Hepatocyte (in vitro differentiated cells): ENCODE data around the gene KDM6B. TPM values are rescaled to one million over a fixed set of nuclear protein-coding genes. Genes with fewer than 3 reads are reported as not detected.
A peak's percentile ranks its signal among the peaks of the same experiment; 100 is the strongest.

Experiments
- DNase-seq: peaks from one replicate; pipeline ENCODE4 v3.0.0-alpha.2; 2016; ENCODE audit warnings: low spot score
- H2AFZ ChIP-seq: fragments of 200-600 bp; sonication (generic); 2 replicates; pipeline ENCODE4 v1.6.0; 2016; ENCODE audit warnings: antibody characterized with exemption, mild to moderate bottlenecking
- H3K27ac ChIP-seq: fragments of 200-600 bp; sonication (generic); 2 replicates; pipeline ENCODE4 v1.5.1; 2016; ENCODE audit warnings: mild to moderate bottlenecking
- H3K27me3 ChIP-seq: fragments of 200-600 bp; sonication (generic); 2 replicates; pipeline ENCODE4 v1.6.1; 2016
- H3K36me3 ChIP-seq: fragments of 200-600 bp; sonication (generic); replicated peaks from 2 replicates; pipeline ENCODE4 v1.5.1; 2016; ENCODE audit warnings: low read depth; ENCODE audit not compliant: insufficient read depth
- H3K4me1 ChIP-seq: fragments of 200-600 bp; sonication (generic); 2 replicates; pipeline ENCODE4 v1.5.1; 2016; ENCODE audit warnings: mild to moderate bottlenecking, moderate library complexity; ENCODE audit not compliant: insufficient read depth
- H3K4me2 ChIP-seq: fragments of 200-600 bp; sonication (generic); 2 replicates; pipeline ENCODE4 v1.6.0; 2016
- H3K4me3 ChIP-seq: fragments of 200-600 bp; sonication (generic); 2 replicates; pipeline ENCODE4 v1.5.1; 2016; ENCODE audit warnings: mild to moderate bottlenecking
- H3K79me2 ChIP-seq: fragments of 200-600 bp; sonication (generic); 2 replicates; pipeline ENCODE4 v1.6.0; 2017; ENCODE audit warnings: mild to moderate bottlenecking
- H3K9me2 ChIP-seq: fragments of 200-600 bp; sonication (generic); replicated peaks from 2 replicates; pipeline ENCODE4 v1.6.0; 2017; ENCODE audit warnings: mild to moderate bottlenecking; ENCODE audit not compliant: insufficient read depth
- H3K9me3 ChIP-seq: fragments of 200-600 bp; sonication (generic); 2 replicates; pipeline ENCODE4 v1.5.1; 2016; ENCODE audit warnings: low read depth, mild to moderate bottlenecking
- H4K20me1 ChIP-seq: fragments of 200-600 bp; sonication (generic); 2 replicates; pipeline ENCODE4 v1.6.0; 2016; ENCODE audit warnings: mild to moderate bottlenecking; ENCODE audit not compliant: insufficient read depth, poor library complexity, severe bottlenecking
- EZH2 ChIP-seq: fragments of 200-600 bp; sonication (generic); IDR thresholded peaks from 2 replicates; pipeline ENCODE4 v1.6.1; 2016; ENCODE audit warnings: antibody characterized with exemption, mild to moderate bottlenecking, borderline replicate concordance
- EZH2phosphoT487 ChIP-seq: fragments of 200-600 bp; sonication (generic); IDR thresholded peaks from one replicate; pipeline ENCODE4 v1.6.1; 2018; ENCODE audit warnings: antibody characterized with exemption, mild to moderate bottlenecking, low read depth, moderate library complexity; ENCODE audit not compliant: unreplicated experiment, severe bottlenecking
- WGBS: methylation state at CpG from one replicate; pipeline ENCODE4 v1.1.6; 2016; ENCODE audit warnings: low lambda C conversion rate; ENCODE audit errors: missing lambda C conversion rate; 5-methylcytosine and 5-hydroxymethylcytosine counted together
- polyA plus RNA-seq: library from polyadenylated mRNA; unstranded; fragments of >200 nt; fragmentation: Nextera tagmentation; extraction: Ambion mirVana; gene quantifications from 2 replicates; pipeline ENCODE4 v1.2.1, GENCODE V29; 2016
- total RNA-seq: library from RNA; depleted of rRNA; stranded (reverse); fragments of >200 nt; gene quantifications from 2 replicates; pipeline ENCODE4 v1.2.3, GENCODE V29; 2014
- TF ChIP-seq, protein P1 (sequence below): fragments of 200-600 bp; sonication (generic); IDR thresholded peaks from 2 replicates; pipeline ENCODE4 v1.5.1; 2016; ENCODE audit warnings: antibody characterized with exemption, mild to moderate bottlenecking; ENCODE audit not compliant: poor library complexity

Gene KDM6B
- total and polyA plus RNA-seq, 2 experiments from 2014 or later: 5.9 to 10.2 TPM

DNA sequence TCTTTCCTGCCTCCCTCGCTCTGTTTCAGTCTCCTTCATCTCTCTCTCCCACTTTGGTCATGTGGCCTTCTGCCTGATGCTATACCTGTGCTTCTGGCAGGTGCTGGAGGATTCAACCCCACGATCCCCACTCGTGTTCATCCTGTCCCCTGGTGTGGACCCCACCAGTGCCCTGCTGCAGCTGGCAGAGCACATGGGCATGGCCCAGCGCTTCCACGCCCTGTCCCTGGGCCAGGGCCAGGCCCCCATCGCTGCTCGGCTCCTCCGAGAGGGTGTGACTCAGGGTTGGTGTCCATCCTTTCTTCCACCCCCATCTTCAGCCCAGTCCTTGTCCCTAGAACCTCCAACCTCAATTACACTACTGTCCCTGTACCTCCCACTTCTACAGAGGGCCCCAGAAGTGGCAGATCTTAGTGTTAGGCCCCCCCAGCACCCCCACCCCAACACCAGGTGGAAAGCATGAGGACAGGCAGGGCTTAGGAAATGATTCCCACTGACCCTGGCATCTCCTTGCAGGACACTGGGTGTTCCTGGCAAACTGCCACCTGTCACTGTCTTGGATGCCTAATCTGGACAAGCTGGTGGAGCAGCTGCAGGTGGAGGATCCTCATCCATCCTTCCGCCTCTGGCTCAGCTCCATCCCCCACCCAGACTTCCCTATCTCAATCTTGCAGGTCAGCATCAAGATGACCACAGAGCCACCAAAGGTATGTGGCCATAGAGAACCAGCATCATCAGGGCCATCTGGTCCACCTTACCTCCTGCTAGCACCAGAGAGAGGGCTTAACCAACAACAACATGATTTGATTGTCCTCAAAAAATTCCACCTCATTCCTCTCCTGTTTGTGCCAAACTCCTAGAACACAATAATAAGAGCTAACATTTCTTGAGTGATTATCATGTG is 9.7 kb upstream of the KDM6B start:
- no peak for TF ChIP-seq EZH2phosphoT487
- Histone ChIP-seq H3K27ac (no peak overlapping the region), H2AFZ (no peak overlapping the region), H3K9me2 (no peaks in the 10 kb centered on the region), H3K4me1 (no peaks in the 10 kb centered on the region), H4K20me1 (no peaks in the 10 kb centered on the region), H3K4me2 (no peak overlapping the region), H3K9me3 (no peaks in the 10 kb centered on the region), H3K79me2 (no peaks in the 10 kb centered on the region), H3K27me3 (no peaks in the 10 kb centered on the region), H3K4me3 (no peak overlapping the region), H3K36me3 (no peaks in the 10 kb centered on the region)
- WGBS: 92% methylated on average over 8 of the region's 9 CpGs
- peak; percentile 8 for DNase-seq

DNA sequence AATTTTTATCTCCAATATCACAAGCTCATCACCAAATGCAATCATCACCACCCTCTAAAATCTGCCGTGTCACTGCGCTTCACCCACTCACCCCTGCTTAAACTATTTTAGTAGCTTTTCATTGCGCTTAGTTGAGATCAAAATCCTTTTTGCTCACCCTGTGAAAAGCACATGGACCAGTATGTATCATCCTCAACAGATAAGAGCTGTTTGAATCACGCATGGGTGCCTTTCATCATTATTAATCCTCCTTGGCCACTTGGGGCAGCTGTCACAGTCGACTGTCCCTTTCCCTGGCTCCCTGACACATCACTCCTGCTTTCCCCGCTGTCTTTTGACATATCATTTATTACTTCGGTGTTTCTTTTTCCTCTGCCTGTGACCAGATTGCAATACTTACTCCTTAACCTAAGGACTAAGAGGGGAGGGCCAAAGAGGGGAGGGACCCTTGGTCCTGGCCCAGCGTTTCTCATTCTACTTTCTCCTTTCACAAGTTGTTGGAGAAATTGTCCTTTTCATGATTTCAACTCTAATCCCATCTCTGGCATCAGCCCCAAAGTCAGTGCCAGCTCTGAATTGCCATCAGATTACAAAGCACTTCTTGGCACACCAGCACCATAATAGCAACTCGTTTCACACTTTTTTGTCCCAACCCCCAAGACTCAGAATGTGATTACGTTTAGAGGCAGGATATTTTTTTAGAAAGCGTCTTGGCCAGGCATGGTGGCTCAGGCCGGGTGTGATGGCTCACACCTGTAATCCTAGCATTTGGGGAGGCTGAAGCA is 8.6 kb upstream of the KDM6B start:
- no peak overlapping the region for H3K4me2 ChIP-seq
- peak; percentile 30 for DNase-seq
- no peaks in the 10 kb centered on the region for H3K4me1 ChIP-seq
- no peaks in the 10 kb centered on the region for H3K9me2 ChIP-seq
- H2AFZ ChIP-seq: no peak overlapping the region
- H3K9me3 ChIP-seq: no peaks in the 10 kb centered on the region
- no peak overlapping the region for H3K4me3 ChIP-seq
- no peaks in the 10 kb centered on the region for H3K27me3 ChIP-seq
- no peaks in the 10 kb centered on the region for H3K79me2 ChIP-seq
- H3K36me3 ChIP-seq: no peaks in the 10 kb centered on the region
- 49% methylated on average over 12 of the region's 12 CpGs for WGBS
- no peak overlapping the region for H3K27ac ChIP-seq
- no peak for TF ChIP-seq EZH2
- TF ChIP-seq, protein P1, sequence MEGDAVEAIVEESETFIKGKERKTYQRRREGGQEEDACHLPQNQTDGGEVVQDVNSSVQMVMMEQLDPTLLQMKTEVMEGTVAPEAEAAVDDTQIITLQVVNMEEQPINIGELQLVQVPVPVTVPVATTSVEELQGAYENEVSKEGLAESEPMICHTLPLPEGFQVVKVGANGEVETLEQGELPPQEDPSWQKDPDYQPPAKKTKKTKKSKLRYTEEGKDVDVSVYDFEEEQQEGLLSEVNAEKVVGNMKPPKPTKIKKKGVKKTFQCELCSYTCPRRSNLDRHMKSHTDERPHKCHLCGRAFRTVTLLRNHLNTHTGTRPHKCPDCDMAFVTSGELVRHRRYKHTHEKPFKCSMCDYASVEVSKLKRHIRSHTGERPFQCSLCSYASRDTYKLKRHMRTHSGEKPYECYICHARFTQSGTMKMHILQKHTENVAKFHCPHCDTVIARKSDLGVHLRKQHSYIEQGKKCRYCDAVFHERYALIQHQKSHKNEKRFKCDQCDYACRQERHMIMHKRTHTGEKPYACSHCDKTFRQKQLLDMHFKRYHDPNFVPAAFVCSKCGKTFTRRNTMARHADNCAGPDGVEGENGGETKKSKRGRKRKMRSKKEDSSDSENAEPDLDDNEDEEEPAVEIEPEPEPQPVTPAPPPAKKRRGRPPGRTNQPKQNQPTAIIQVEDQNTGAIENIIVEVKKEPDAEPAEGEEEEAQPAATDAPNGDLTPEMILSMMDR: no peak
- TF ChIP-seq EZH2phosphoT487: no peak
- no peaks in the 10 kb centered on the region for H4K20me1 ChIP-seq

- no peak overlapping the region for H3K4me2 ChIP-seq
- H4K20me1 ChIP-seq: no peaks in the 10 kb centered on the region
- H3K36me3 ChIP-seq: no peaks in the 10 kb centered on the region
- H3K27me3 ChIP-seq: no peaks in the 10 kb centered on the region
- no peaks in the 10 kb centered on the region for H3K9me3 ChIP-seq
- TF ChIP-seq EZH2: no peak
- no peak for TF ChIP-seq EZH2phosphoT487
- no peaks in the 10 kb centered on the region for H3K79me2 ChIP-seq
- DNase-seq: peak; percentile 3
- H2AFZ ChIP-seq: no peak overlapping the region
- no peak overlapping the region for H3K4me3 ChIP-seq
- 92% methylated on average over 8 of the region's 8 CpGs for WGBS
- H3K9me2 ChIP-seq: no peaks in the 10 kb centered on the region
- H3K27ac ChIP-seq: no peak overlapping the region
- peaks cover 6% of the 10 kb centered on the region for H3K4me1 ChIP-seq
Observed at GRCh38 chr17:7830616-7831015, 3.4 kb upstream of the KDM6B start.

DNA sequence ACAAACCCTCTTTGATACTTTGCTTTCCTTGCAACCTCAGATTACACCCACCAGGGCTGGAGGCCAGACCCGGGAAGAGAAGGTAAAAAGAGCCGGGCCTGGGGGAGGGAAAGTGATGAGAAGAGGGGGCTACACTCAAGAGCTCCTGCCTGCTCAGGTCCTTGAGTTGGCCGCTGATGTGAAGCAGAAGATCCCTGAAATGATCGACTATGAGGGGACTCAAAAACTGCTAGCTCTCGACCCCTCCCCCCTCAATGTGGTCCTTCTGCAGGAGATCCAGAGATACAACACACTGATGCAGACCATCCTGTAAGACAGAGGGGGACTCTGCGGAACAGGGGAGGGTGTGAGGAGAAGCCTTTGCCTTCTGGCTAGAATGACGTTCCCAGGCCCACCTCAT is 2.8 kb upstream of the KDM6B start:
- Histone ChIP-seq H3K4me1 (peaks cover 6% of the 10 kb centered on the region), H3K9me3 (no peaks in the 10 kb centered on the region), H3K27ac (no peak overlapping the region), H3K27me3 (no peaks in the 10 kb centered on the region), H4K20me1 (no peaks in the 10 kb centered on the region), H3K4me2 (no peak overlapping the region), H3K36me3 (no peaks in the 10 kb centered on the region), H3K79me2 (no peaks in the 10 kb centered on the region), H3K4me3 (no peak overlapping the region), H2AFZ (no peak overlapping the region), H3K9me2 (no peaks in the 10 kb centered on the region)
- no peak for TF ChIP-seq EZH2phosphoT487
- no peak for TF ChIP-seq EZH2
- TF ChIP-seq, protein P1: no peak
- DNase-seq: peak; percentile 2
- WGBS: 81% methylated on average over 7 of the region's 7 CpGs
